WTC11 (cell line): ENCODE results near the gene NSL1. TPM values are rescaled to one million over a fixed set of nuclear protein-coding genes. Genes with fewer than 3 reads are reported as not detected.
"Not testable (repeated sequence)": the region's sequence is repeated elsewhere in the genome, so short reads cannot be mapped to it uniquely, and the experiment has no call there.

Experiments
- ATAC-seq: fragments of 200-7000 bp; cut with Tn5 transposase; 2 replicates; pipeline ENCODE4 v1.10.0; 2021; ENCODE audit warnings: mild to moderate bottlenecking, moderate library complexity
- CTCF ChIA-PET: fragments of 300-600 bp; sonication (Branson Sonifier 250); formaldehyde crosslinking; loops from one replicate; lab custom pipeline; 2021; ENCODE audit warnings: antibody characterized with exemption; lab: Charles Lee
- POLR2A ChIA-PET: fragments of 350-600 bp; sonication (Branson Sonifier 250); formaldehyde crosslinking; loops from one replicate; lab custom pipeline; 2021; ENCODE audit warnings: antibody characterized with exemption; lab: Charles Lee
- DNase-seq: peaks from one replicate; pipeline ENCODE4 v3.0.0; 2021; ENCODE audit warnings: low spot score
- H3K27ac Mint-ChIP-seq: 2 replicates; pipeline ENCODE4 v1.8.0; 2021; ENCODE audit warnings: mixed read lengths
- H3K27me3 Mint-ChIP-seq: 2 replicates; pipeline ENCODE4 v1.8.0; 2021; ENCODE audit warnings: low read depth, mild to moderate bottlenecking, moderate library complexity, mixed read lengths
- H3K36me3 Mint-ChIP-seq: 2 replicates; pipeline ENCODE4 v1.8.0; 2021; ENCODE audit warnings: mixed read lengths
- H3K4me1 Mint-ChIP-seq: 2 replicates; pipeline ENCODE4 v1.8.0; 2022; ENCODE audit warnings: mixed read lengths
- H3K4me3 Mint-ChIP-seq: 2 replicates; pipeline ENCODE4 v1.8.0; 2021; ENCODE audit warnings: mild to moderate bottlenecking, moderate library complexity, mixed read lengths
- H3K9me3 Mint-ChIP-seq: 2 replicates; pipeline ENCODE4 v1.8.0; 2021; ENCODE audit warnings: mixed read lengths
- GTF2I ChIP-seq: fragments of 250-450 bp; sonication (Bioruptor Pico); conservative IDR thresholded peaks from 2 replicates; pipeline ENCODE4 v1.4.0; 2021; ENCODE audit warnings: mild to moderate bottlenecking
- JAZF1 ChIP-seq: fragments of 250-450 bp; sonication (Bioruptor Pico); IDR thresholded peaks from 2 replicates; pipeline ENCODE4 v1.9.0; 2021; ENCODE audit warnings: moderate library complexity, mild to moderate bottlenecking, inconsistent platforms
- KAT7 ChIP-seq: sonication (generic); formaldehyde crosslinking; IDR thresholded peaks from 2 replicates; pipeline ENCODE4 v1.8.1; 2023; ENCODE audit warnings: missing genetic modification reagents, mild to moderate bottlenecking, borderline replicate concordance
- MXD4 ChIP-seq: fragments of 250-450 bp; sonication (Bioruptor Pico); IDR thresholded peaks from 2 replicates; pipeline ENCODE4 v1.8.0; 2021; ENCODE audit warnings: mild to moderate bottlenecking, moderate library complexity, borderline replicate concordance
- MYBL2 ChIP-seq: sonication (generic); formaldehyde crosslinking; IDR thresholded peaks from 2 replicates; pipeline ENCODE4 v1.8.1; 2023; ENCODE audit warnings: mild to moderate bottlenecking, moderate library complexity, missing genetic modification reagents
- NFATC4 ChIP-seq: fragments of 250-450 bp; sonication (Bioruptor Pico); IDR thresholded peaks from 2 replicates; pipeline ENCODE4 v1.9.0; 2021; ENCODE audit warnings: mild to moderate bottlenecking
- NR3C1 ChIP-seq: sonication (generic); formaldehyde crosslinking; conservative IDR thresholded peaks from 2 replicates; pipeline ENCODE4 v1.8.1; 2023; ENCODE audit warnings: low read depth, mild to moderate bottlenecking, missing genetic modification reagents
- ZBTB21 ChIP-seq: sonication (generic); formaldehyde crosslinking; IDR thresholded peaks from 2 replicates; pipeline ENCODE4 v1.8.1; 2023; ENCODE audit warnings: mild to moderate bottlenecking, missing genetic modification reagents, borderline replicate concordance
- ZNF121 ChIP-seq: sonication (generic); formaldehyde crosslinking; IDR thresholded peaks from 2 replicates; pipeline ENCODE4 v1.8.0; 2023; ENCODE audit warnings: missing genetic modification reagents
- ZNF423 ChIP-seq: fragments of 250-450 bp; sonication (Bioruptor Pico); IDR thresholded peaks from 2 replicates; pipeline ENCODE4 v2.1.2; 2022; ENCODE audit warnings: mild to moderate bottlenecking, moderate library complexity
- total RNA-seq: library from RNA; stranded (reverse); gene quantifications from 3 replicates; pipeline ENCODE4 v1.2.3, GENCODE V29; 2021
- TF ChIP-seq, protein P1 (sequence below): sonication (generic); formaldehyde crosslinking; IDR thresholded peaks from 2 replicates; pipeline ENCODE4 v1.8.1; 2022; ENCODE audit warnings: low read depth, mild to moderate bottlenecking, moderate library complexity, missing genetic modification reagents, borderline replicate concordance
- TF ChIP-seq, protein P2 (sequence below): fragments of 200-600 bp; IDR thresholded peaks from 2 replicates; pipeline ENCODE4 v1.8.0; 2022; ENCODE audit warnings: antibody characterized with exemption
- TF ChIP-seq, protein P3 (sequence below): sonication (generic); formaldehyde crosslinking; IDR thresholded peaks from 2 replicates; pipeline ENCODE4 v1.8.1; 2022; ENCODE audit warnings: mild to moderate bottlenecking, moderate library complexity, missing genetic modification reagents
- TF ChIP-seq, protein P4 (sequence below): sonication (generic); formaldehyde crosslinking; IDR thresholded peaks from 2 replicates; pipeline ENCODE4 v1.8.1; 2023; ENCODE audit warnings: mild to moderate bottlenecking, missing genetic modification reagents

Gene NSL1
- total RNA-seq, 1 experiment from 2014 or later, result 55.7 TPM

DNA sequence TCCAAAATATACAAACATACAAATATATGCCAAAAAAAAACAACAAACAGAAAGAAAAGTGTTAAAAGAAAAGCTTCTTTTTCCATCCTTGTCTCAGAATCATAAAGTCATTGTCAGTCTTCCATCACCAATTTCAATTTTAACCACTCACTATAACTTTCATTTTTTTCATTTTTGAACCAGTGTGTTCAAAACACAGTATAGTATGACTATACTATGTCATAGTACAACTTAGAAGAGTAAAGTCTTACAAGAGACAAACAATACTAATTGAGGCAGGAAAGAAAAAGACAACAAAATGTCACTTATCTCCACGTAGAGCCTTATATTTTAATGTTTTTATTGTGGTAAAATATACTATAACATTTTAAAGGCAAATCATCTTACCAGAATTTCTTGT is 7.6 kb downstream of the NSL1 start:
- Mint-ChIP-seq H3K9me3 (peaks cover 6% of the 10 kb centered on the region), H3K4me1 (peaks cover 3% of the 10 kb centered on the region), H3K27ac (no peak overlapping the region), H3K36me3 (peaks cover 59% of the 10 kb centered on the region), H3K4me3 (no peak overlapping the region), H3K27me3 (no peaks in the 10 kb centered on the region)
- DNase-seq, result no peak
- TF ChIP-seq JAZF1 (CRISPR knock-in tag) (no peak), ZBTB21 (no peak), KAT7 (CRISPR knock-in tag) (no peak)
- ChIA-PET CTCF (no interaction called here), POLR2A (no interaction called here)
- ATAC-seq, result no peak

DNA sequence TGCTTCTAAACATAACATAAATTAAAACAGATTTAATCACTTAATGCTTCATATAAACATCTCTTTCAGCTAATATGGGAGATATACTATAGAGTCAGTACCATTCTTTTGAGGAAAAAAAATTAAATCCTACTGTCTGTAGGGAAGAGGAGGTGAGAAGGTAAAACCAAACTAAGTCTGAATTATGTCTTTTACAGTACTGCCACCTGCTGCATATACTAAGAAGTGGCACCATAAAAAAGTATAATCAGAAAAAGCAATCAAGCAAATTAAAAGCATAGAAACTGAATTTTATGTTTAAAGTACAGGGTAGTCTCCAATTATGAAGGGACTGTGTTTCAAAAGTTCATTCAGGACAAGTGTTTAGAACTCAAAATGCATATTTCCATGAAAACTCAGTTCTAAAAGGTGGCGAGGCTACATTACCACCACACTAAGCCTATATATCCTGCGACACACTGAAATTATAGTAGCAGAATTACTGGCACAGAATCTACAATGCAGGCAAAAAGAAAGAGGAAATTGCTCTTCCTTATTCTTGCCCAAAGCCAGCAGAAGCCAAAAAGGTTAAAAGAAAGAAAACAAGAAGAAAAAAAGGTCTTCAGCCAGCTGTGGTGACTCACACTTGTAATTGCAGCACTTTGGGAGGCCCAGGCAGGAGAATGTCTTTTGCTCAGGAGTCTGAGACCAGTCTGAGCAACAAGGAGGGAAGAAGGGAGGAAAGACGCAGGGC is 9.0 kb downstream of the NSL1 start:
- TF ChIP-seq ZNF423 (CRISPR knock-in tag), result no peak
- TF ChIP-seq, protein P1, sequence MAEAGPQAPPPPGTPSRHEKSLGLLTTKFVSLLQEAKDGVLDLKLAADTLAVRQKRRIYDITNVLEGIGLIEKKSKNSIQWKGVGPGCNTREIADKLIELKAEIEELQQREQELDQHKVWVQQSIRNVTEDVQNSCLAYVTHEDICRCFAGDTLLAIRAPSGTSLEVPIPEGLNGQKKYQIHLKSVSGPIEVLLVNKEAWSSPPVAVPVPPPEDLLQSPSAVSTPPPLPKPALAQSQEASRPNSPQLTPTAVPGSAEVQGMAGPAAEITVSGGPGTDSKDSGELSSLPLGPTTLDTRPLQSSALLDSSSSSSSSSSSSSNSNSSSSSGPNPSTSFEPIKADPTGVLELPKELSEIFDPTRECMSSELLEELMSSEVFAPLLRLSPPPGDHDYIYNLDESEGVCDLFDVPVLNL, result no peak
- TF ChIP-seq, protein P2, sequence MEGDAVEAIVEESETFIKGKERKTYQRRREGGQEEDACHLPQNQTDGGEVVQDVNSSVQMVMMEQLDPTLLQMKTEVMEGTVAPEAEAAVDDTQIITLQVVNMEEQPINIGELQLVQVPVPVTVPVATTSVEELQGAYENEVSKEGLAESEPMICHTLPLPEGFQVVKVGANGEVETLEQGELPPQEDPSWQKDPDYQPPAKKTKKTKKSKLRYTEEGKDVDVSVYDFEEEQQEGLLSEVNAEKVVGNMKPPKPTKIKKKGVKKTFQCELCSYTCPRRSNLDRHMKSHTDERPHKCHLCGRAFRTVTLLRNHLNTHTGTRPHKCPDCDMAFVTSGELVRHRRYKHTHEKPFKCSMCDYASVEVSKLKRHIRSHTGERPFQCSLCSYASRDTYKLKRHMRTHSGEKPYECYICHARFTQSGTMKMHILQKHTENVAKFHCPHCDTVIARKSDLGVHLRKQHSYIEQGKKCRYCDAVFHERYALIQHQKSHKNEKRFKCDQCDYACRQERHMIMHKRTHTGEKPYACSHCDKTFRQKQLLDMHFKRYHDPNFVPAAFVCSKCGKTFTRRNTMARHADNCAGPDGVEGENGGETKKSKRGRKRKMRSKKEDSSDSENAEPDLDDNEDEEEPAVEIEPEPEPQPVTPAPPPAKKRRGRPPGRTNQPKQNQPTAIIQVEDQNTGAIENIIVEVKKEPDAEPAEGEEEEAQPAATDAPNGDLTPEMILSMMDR, result peak; percentile 37
- TF ChIP-seq MXD4 (CRISPR knock-in tag), result no peak
- POLR2A ChIA-PET, result no interaction called here
- ATAC-seq, result peak; percentile 32; the same call in 1 of the 2 replicates
- Mint-ChIP-seq H3K4me3 (no peak overlapping the region), H3K36me3 (peaks cover 64% of the 10 kb centered on the region), H3K27me3 (no peaks in the 10 kb centered on the region), H3K27ac (no peak overlapping the region), H3K4me1 (no peaks in the 10 kb centered on the region), H3K9me3 (peaks cover 12% of the 10 kb centered on the region)
- CTCF ChIA-PET, result interaction anchor here (2.0 kb wide), 1 partner anchor 33 kb away, joined by 6 read pairs; no protein-coding TSS in a partner anchor
- no peak for DNase-seq

DNA sequence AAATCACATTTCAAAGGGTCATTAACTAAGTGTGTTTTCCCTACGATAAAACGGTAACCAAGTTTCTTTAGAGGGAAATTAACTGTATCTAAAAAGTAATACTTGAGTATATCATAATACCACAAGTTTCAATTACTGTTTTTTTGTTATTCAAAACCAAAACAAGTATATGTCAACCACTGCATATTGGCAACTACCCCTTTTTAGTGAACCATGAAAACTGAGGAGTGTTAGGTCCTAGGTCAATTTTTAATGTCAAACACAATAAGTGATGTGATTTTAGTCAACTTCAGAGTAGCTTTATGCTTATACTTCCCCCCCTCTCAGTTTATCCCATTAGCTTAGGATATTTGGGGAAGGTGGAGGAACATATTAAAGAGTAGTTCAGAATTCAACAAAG is 10.4 kb downstream of the NSL1 start:
- Mint-ChIP-seq H3K4me1 (no peaks in the 10 kb centered on the region), H3K4me3 (no peak overlapping the region), H3K9me3 (peaks cover 13% of the 10 kb centered on the region), H3K36me3 (peaks cover 63% of the 10 kb centered on the region), H3K27ac (no peak overlapping the region), H3K27me3 (no peaks in the 10 kb centered on the region)
- ChIA-PET CTCF (interaction anchor here (0.6 to 2.0 kb wide), 2 partner anchors 31 to 76 kb away, joined by 3 to 6 read pairs; no protein-coding TSS in a partner anchor), POLR2A (no interaction called here)
- TF ChIP-seq MYBL2 (CRISPR knock-in tag) (no peak), ZNF121 (CRISPR knock-in tag) (no peak), NFATC4 (no peak)
- no peak for DNase-seq
- no peak for ATAC-seq

DNA sequence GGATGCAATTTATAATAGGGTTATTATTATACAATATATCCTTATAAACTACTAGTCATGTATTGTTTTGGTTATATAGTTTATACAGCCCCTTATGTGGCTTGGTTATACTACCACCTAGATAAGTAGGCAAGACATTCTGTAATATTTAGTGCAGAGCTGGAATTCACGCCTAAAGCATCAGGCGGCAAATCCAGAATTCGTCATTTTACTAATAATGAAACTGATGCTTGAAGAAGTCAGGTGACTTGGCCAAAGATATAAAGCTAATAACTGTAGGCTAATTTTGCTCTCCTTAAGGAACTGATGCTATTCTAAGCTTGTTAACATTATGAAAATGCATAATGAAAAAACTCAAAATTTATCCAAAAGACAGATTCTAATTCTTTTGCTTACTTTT is 10.8 kb downstream of the NSL1 start:
- peaks cover 60% of the 10 kb centered on the region for H3K36me3 Mint-ChIP-seq
- H3K4me1 Mint-ChIP-seq, result no peaks in the 10 kb centered on the region
- no peak for TF ChIP-seq GTF2I (CRISPR knock-in tag)
- TF ChIP-seq, protein P3, sequence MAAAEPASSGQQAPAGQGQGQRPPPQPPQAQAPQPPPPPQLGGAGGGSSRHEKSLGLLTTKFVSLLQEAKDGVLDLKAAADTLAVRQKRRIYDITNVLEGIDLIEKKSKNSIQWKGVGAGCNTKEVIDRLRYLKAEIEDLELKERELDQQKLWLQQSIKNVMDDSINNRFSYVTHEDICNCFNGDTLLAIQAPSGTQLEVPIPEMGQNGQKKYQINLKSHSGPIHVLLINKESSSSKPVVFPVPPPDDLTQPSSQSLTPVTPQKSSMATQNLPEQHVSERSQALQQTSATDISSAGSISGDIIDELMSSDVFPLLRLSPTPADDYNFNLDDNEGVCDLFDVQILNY (CRISPR knock-in tag), result no peak
- TF ChIP-seq, protein P4, sequence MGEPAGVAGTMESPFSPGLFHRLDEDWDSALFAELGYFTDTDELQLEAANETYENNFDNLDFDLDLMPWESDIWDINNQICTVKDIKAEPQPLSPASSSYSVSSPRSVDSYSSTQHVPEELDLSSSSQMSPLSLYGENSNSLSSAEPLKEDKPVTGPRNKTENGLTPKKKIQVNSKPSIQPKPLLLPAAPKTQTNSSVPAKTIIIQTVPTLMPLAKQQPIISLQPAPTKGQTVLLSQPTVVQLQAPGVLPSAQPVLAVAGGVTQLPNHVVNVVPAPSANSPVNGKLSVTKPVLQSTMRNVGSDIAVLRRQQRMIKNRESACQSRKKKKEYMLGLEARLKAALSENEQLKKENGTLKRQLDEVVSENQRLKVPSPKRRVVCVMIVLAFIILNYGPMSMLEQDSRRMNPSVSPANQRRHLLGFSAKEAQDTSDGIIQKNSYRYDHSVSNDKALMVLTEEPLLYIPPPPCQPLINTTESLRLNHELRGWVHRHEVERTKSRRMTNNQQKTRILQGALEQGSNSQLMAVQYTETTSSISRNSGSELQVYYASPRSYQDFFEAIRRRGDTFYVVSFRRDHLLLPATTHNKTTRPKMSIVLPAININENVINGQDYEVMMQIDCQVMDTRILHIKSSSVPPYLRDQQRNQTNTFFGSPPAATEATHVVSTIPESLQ (CRISPR knock-in tag), result no peak
- TF ChIP-seq NR3C1 (CRISPR knock-in tag), result no peak
- no peak for TF ChIP-seq NFATC4
- H3K9me3 Mint-ChIP-seq, result peaks cover 13% of the 10 kb centered on the region
- no peaks in the 10 kb centered on the region for H3K27me3 Mint-ChIP-seq
- POLR2A ChIA-PET, result no interaction called here
- no peak overlapping the region for H3K4me3 Mint-ChIP-seq
- CTCF ChIA-PET, result interaction anchor here (0.6 kb wide), 1 partner anchor 76 kb away, joined by 3 read pairs; no protein-coding TSS in a partner anchor
- no peak for DNase-seq
- no peak overlapping the region for H3K27ac Mint-ChIP-seq
- ATAC-seq, result no peak

DNA sequence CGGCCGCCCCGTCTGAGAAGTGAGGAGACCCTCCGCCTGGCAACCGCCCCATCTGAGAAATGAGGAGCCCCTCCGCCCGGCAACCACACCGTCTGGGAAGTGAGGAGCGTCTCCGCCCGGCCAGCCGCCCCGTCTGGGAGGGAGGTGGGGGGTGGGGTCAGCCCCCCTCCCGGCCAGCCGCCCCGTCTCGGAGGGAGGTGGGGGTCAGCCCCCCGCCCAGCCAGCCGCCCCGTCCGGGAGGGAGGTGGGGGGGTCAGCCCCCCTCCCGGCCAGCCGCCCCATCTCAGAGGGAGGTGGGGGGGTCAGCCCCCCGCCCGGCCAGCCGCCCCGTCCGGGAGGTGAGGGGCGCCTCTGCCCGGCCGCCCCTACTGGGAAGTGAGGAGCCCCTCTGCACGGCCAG is 12.5 kb downstream of the NSL1 start:
- peaks cover 66% of the 10 kb centered on the region for H3K36me3 Mint-ChIP-seq
- not testable (repeated sequence) for H3K4me1 Mint-ChIP-seq, H3K27ac Mint-ChIP-seq

More for the DNA sequence above, 12.5 kb downstream of the NSL1 start:
- CTCF ChIA-PET, POLR2A ChIA-PET, H3K4me3 Mint-ChIP-seq, ATAC-seq, DNase-seq, H3K27me3 Mint-ChIP-seq: not testable (repeated sequence)
- H3K9me3 Mint-ChIP-seq, result peaks cover 13% of the 10 kb centered on the region
